ENCODE results near the gene CNOT8. TPM values are rescaled to one million over a fixed set of nuclear protein-coding genes. Genes with fewer than 3 reads are reported as not detected.
A peak's percentile ranks its signal among the peaks of the same experiment; 100 is the strongest.

Gene CNOT8
- polyA plus RNA-seq, 2 of the 4 experiments (the other 2 are of a cell fraction), result 40.6 to 52.7 TPM

- no peak for FAIRE-seq
- ChIA-PET POLR2A (no interaction called here), CTCF (interaction anchor here (2.7 kb wide), 1 partner anchor 8 kb away, joined by 7 read pairs; no protein-coding TSS in a partner anchor)
- TF ChIP-seq MAFK (IDR thresholded peaks at IDR 0.05; ENCODE audit: partially characterized antibody), result no peak
- TF ChIP-seq CHD2 (IDR thresholded peaks at IDR 0.05; ENCODE audit: low read length, partially characterized antibody), result no peak
- TF ChIP-seq HES2 (IDR thresholded peaks at IDR 0.05), result no peak
- TF ChIP-seq HOXB5 (CRISPR knock-in tag; IDR thresholded peaks at IDR 0.05), result no peak
- TF ChIP-seq CBX8 (IDR thresholded peaks at IDR 0.05), result no peak
- TF ChIP-seq ZSCAN20 (CRISPR knock-in tag; IDR thresholded peaks at IDR 0.05), result no peak
- no peak for TF ChIP-seq TP53 (CRISPR knock-in tag; IDR thresholded peaks at IDR 0.05)
- no peak for TF ChIP-seq USF2 (IDR thresholded peaks at IDR 0.05)
- no peak for TF ChIP-seq EP300 (IDR thresholded peaks at IDR 0.05)
- TF ChIP-seq KDM1A (IDR thresholded peaks at IDR 0.05; ENCODE audit: low read depth), result no peak
- no peak for TF ChIP-seq RCOR1 (IDR thresholded peaks at IDR 0.05; ENCODE audit: low read depth, low read length)
- no peak for TF ChIP-seq HEYL (CRISPR knock-in tag; IDR thresholded peaks at IDR 0.05)
- Histone ChIP-seq H3K27ac (no peak overlapping the region), H3K4me2 (no peak overlapping the region), H3K9me3 (no peaks in the 10 kb centered on the region), H3K4me1 (no peaks in the 10 kb centered on the region), H3K4me3 (no peak overlapping the region)
- no peak for ATAC-seq
- 86% methylated on average over 6 of the region's 6 CpGs for WGBS (ENCODE audit: missing lambda C conversion rate)
- no peak for DNase-seq (ENCODE audit: low read depth in 1 of 2, low spot score in 1 of 2)
Observed at GRCh38 chr5:154849264-154849785, 9.1 kb upstream of the CNOT8 start.

- CTCF ChIA-PET, result interaction anchor here (2.7 kb wide), 1 partner anchor 7 kb away, joined by 7 read pairs; no protein-coding TSS in a partner anchor
Observed at GRCh38 chr5:154849791-154850201, 8.6 kb upstream of the CNOT8 start.

GRCh38 chr5:154850255-154851062, 8.0 kb upstream of the CNOT8 start, which contains the start of gene FAXDC2:
FAXDC2 (minus strand) TSS chr5:154850603; CDS start chr5:154838178, 12,425 bp downstream.
- H3K4me1 ChIP-seq, result no peaks in the 10 kb centered on the region
- FAIRE-seq (no peak), DNase-seq (ENCODE audit: low read depth in 1 of 2, low spot score in 1 of 2) (no peak), ATAC-seq (peak; percentile 25 to 45; a peak in 3 of 6 replicates)
- ChIA-PET CTCF (interaction anchor here (1.0 kb wide), 1 partner anchor 21 kb away, joined by 4 read pairs; no protein-coding TSS in a partner anchor), POLR2A (no interaction called here)
- WGBS (ENCODE audit: missing lambda C conversion rate), result 85% methylated on average over 11 of the region's 11 CpGs
- H3K9me3 ChIP-seq, result no peaks in the 10 kb centered on the region
- no peak within 1 kb of the TSS for H3K27ac ChIP-seq
- no peak within 1 kb of the TSS for H3K4me2 ChIP-seq
- no peak within 1 kb of the TSS for H3K4me3 ChIP-seq
- TF ChIP-seq JUN (IDR thresholded peaks at IDR 0.05) (no peak), TP53 (CRISPR knock-in tag; IDR thresholded peaks at IDR 0.05) (no peak), MYC (IDR thresholded peaks at IDR 0.05; ENCODE audit: borderline replicate concordance, low read length) (no peak), GATA3 (IDR thresholded peaks at IDR 0.05; ENCODE audit: borderline replicate concordance) (no peak), CTCF (IDR thresholded peaks at IDR 0.05) (no peak), NR3C1 (IDR thresholded peaks at IDR 0.05) (no peak), FOSL2 (IDR thresholded peaks at IDR 0.05) (no peak), FOSL2 (CRISPR knock-in tag; IDR thresholded peaks at IDR 0.05) (no peak), HES2 (IDR thresholded peaks at IDR 0.05) (no peak), POLR2AphosphoS2 (conservative IDR thresholded peaks at IDR 0.05; ENCODE audit: low read length) (no peak), NFE2L2 (conservative IDR thresholded peaks at IDR 0.05; ENCODE audit: low read length) (no peak), RCOR1 (IDR thresholded peaks at IDR 0.05; ENCODE audit: low read depth, low read length) (no peak)

More at GRCh38 chr5:154849791-154850201, 8.6 kb upstream of the CNOT8 start:
- Histone ChIP-seq H3K9me3 (no peaks in the 10 kb centered on the region), H3K4me3 (no peak overlapping the region), H3K27ac (no peak overlapping the region), H3K4me2 (no peak overlapping the region), H3K4me1 (no peaks in the 10 kb centered on the region)
- 75% methylated on average over 2 of the region's 2 CpGs for WGBS (ENCODE audit: missing lambda C conversion rate)
- ATAC-seq (peak in 1 of 2 experiments; percentile 37; a peak in 3 of 6 replicates), FAIRE-seq (no peak), DNase-seq (ENCODE audit: low read depth in 1 of 2, low spot score in 1 of 2) (no peak)
- TF ChIP-seq HDAC2 (IDR thresholded peaks at IDR 0.05) (no peak), ATOH8 (CRISPR knock-in tag; IDR thresholded peaks at IDR 0.05; ENCODE audit: low read depth) (no peak), FOXS1 (CRISPR knock-in tag; IDR thresholded peaks at IDR 0.05) (no peak), RARB (CRISPR knock-in tag; IDR thresholded peaks at IDR 0.05) (no peak), E2F6 (IDR thresholded peaks at IDR 0.05; ENCODE audit: borderline replicate concordance, low read depth) (no peak), SMC3 (IDR thresholded peaks at IDR 0.05) (no peak), ZNF302 (CRISPR knock-in tag; IDR thresholded peaks at IDR 0.05) (no peak), POLR2AphosphoS2 (conservative IDR thresholded peaks at IDR 0.05; ENCODE audit: low read length) (no peak), HOXA7 (CRISPR knock-in tag; IDR thresholded peaks at IDR 0.05) (no peak), KDM1A (IDR thresholded peaks at IDR 0.05; ENCODE audit: low read depth) (no peak), EHF (CRISPR knock-in tag; IDR thresholded peaks at IDR 0.05) (no peak), ZFP36 (IDR thresholded peaks at IDR 0.05; ENCODE audit: borderline replicate concordance, partially characterized antibody) (no peak), ZSCAN20 (CRISPR knock-in tag; IDR thresholded peaks at IDR 0.05) (no peak)
- POLR2A ChIA-PET, result no interaction called here

All from A549 (cell line).